ENCODE results near the gene DIS3L2. TPM values are rescaled to one million over a fixed set of nuclear protein-coding genes. Genes with fewer than 3 reads are reported as not detected.

Gene DIS3L2
- total and polyA plus RNA-seq, 2 experiments from 2014 or later, result 35.5 to 50.1 TPM

DNA sequence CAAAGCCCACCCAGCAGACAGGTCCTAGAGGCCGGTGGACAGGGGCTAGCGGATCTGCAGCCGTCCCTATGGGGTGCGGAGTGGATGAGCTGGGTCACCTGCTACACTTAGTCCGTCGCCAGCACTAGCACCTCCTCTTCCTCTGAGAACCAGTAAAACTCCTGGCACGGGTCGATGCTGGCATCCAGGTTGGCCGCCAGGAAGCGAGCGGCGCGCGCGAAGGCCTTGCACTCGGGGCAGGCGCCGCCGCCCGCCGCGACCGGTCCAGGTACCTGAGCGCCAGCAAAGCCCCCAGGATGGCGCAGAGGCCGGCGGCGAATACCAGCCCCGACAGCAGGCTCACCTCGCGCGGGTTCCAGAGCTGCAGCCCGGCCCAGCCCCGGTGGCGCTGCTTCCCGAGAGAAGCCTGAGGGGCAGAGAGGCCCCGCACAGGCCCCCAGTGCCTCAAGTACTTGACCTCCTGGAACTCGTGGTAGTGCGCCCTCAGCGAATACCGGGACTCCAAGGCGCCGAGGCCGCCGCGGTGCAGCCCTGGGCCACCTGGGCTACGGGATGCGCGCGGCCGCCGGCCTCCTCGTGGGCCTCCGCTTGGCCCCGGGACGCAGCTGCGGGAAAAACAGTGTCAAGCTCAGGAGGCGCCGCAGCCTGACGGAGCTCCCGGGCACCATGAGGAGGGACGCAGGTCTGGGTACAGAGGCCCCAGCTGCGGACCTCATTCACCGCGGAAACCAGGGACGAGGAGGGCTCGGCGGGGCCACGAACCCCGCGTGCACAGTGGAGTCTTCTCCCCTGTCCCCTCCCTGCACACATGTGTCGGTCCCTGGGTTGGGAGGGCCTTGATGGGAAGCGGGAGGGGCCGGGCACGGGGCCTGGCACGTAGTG is 389.5 kb downstream of the DIS3L2 start:
- peaks cover 77% of the 10 kb centered on the region for H3K27me3 ChIP-seq
- TF ChIP-seq, protein P1, sequence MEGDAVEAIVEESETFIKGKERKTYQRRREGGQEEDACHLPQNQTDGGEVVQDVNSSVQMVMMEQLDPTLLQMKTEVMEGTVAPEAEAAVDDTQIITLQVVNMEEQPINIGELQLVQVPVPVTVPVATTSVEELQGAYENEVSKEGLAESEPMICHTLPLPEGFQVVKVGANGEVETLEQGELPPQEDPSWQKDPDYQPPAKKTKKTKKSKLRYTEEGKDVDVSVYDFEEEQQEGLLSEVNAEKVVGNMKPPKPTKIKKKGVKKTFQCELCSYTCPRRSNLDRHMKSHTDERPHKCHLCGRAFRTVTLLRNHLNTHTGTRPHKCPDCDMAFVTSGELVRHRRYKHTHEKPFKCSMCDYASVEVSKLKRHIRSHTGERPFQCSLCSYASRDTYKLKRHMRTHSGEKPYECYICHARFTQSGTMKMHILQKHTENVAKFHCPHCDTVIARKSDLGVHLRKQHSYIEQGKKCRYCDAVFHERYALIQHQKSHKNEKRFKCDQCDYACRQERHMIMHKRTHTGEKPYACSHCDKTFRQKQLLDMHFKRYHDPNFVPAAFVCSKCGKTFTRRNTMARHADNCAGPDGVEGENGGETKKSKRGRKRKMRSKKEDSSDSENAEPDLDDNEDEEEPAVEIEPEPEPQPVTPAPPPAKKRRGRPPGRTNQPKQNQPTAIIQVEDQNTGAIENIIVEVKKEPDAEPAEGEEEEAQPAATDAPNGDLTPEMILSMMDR (IDR thresholded peaks at IDR 0.05; ENCODE audit: low read depth, low read length), result no peak

DNA sequence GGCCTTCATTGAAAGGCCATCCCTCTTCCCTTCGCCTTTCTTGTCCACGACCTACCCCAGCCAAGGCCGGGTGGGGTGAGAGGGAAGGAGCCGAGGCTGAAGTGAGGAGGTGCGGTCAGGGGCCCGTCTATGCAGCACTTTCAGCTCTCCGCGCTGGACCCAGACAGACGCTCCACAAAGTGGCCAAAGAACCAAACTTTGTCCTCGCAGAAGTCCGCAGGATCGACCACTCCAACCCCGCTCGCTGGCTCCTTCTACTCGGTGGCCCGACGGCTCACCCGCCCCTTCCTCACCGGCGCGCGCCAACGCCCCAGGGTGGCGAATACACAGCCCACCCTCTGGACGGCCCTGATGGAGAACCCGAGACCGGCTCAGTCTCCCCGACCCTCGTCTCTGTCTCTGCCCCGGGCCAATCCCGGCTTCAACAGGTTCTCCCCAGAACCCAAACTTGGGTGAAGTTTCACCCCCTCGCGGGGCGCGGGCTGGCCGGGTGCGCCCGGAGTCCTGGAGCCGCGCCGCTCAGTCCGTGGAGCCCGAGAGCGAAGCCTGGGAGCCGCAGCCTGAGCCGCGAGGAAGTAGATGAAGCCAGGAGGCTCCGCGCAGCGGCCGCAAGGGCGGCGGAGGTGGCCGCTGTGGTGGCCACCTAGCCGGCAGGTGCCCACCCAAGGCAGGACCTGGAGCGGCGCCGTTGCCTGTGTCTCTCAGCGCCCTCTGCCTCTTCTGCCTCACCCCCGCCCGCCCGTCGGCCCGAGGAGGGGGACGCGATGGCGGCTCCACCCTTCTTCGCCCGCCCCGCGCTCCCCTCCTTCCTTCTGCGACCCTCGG is 390.4 kb downstream of the DIS3L2 start:
- H3K27me3 ChIP-seq, result peaks cover 75% of the 10 kb centered on the region
- no peaks in the 10 kb centered on the region for H3K4me1 ChIP-seq (ENCODE audit: low read depth)
- DNase-seq (ENCODE audit: low read depth in 1 of 2, low spot score in 1 of 2), result no peak
- H3K36me3 ChIP-seq, result no peaks in the 10 kb centered on the region
- H3K9me3 ChIP-seq (ENCODE audit: low read depth), result no peaks in the 10 kb centered on the region
- H3K4me3 ChIP-seq, result no peak overlapping the region
- H3K27ac ChIP-seq, result no peak overlapping the region
- TF ChIP-seq, protein P1 (IDR thresholded peaks at IDR 0.05; ENCODE audit: low read depth, low read length), result no peak

More for the DNA sequence above, 389.5 kb downstream of the DIS3L2 start:
- DNase-seq (ENCODE audit: low read depth in 1 of 2, low spot score in 1 of 2), result peak in 1 of 2 donors; percentile 33
- H3K36me3 ChIP-seq, result no peaks in the 10 kb centered on the region
- no peak overlapping the region for H3K27ac ChIP-seq
- no peaks in the 10 kb centered on the region for H3K4me1 ChIP-seq (ENCODE audit: low read depth)
- no peak overlapping the region for H3K4me3 ChIP-seq
- no peaks in the 10 kb centered on the region for H3K9me3 ChIP-seq (ENCODE audit: low read depth)

DNA sequence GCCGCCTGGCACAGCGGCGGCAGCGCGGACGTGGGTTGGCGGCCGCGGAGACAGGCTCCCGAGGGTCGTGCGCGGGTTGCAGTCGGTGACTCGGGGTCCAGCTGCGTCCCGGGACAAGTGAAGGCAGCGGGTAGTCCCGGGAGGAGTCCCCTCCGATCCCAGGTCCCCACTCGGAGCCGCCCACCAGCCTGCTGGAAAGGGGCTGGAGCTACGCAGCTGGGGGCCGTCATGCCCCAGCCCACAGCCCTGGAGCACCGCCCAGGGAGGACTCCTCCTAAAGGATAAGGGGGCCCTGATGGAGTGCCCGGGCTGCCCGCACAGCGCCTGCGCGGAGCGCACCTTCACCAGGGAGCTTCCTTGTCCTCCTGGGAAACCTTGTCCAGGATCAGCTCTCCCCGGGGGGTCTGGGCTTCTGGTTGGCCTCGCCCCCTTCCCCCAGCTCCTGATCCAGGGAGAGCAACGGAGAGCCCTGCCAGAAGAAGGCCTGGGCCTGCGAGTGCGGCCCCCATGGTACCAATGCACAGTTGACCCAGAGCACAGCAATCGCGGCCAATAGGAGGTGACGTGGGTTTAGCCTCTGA is 391.1 kb downstream of the DIS3L2 start:
- DNase-seq (ENCODE audit: low read depth in 1 of 2, low spot score in 1 of 2), result no peak
- Histone ChIP-seq H3K36me3 (no peaks in the 10 kb centered on the region), H3K4me3 (no peak overlapping the region), H3K27me3 (peaks cover 68% of the 10 kb centered on the region), H3K4me1 (ENCODE audit: low read depth) (no peaks in the 10 kb centered on the region), H3K27ac (no peak overlapping the region), H3K9me3 (ENCODE audit: low read depth) (no peaks in the 10 kb centered on the region)
- TF ChIP-seq, protein P1 (IDR thresholded peaks at IDR 0.05; ENCODE audit: low read depth, low read length), result no peak

DNA sequence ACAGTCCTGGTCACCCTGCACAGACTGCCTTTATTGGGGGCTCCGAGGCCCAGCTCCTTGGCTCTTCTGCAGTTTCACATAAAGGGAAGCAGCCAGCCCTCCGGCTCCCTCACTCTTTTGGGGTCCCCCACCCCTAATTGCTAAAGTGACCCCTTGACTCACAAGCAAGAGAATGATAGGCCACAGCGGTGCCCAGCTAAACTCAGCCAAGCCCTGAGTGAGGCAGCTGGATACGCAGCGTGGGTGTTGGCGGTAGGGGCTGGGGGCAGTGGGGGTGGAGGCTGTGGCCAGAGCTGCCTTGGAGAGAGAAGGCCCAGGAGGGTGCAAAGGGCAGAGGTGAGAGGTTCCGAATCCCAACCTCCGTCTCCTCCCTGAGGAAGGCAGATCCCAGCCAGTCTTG is 391.6 kb downstream of the DIS3L2 start:
- H3K36me3 ChIP-seq, result no peaks in the 10 kb centered on the region
- H3K4me3 ChIP-seq, result no peak overlapping the region
- no peak for DNase-seq (ENCODE audit: low read depth in 1 of 2, low spot score in 1 of 2)
- H3K27ac ChIP-seq, result no peak overlapping the region
- TF ChIP-seq, protein P1 (IDR thresholded peaks at IDR 0.05; ENCODE audit: low read depth, low read length), result no peak
- H3K27me3 ChIP-seq, result peaks cover 63% of the 10 kb centered on the region
- H3K4me1 ChIP-seq (ENCODE audit: low read depth), result no peaks in the 10 kb centered on the region
- H3K9me3 ChIP-seq (ENCODE audit: low read depth), result no peaks in the 10 kb centered on the region

DNA sequence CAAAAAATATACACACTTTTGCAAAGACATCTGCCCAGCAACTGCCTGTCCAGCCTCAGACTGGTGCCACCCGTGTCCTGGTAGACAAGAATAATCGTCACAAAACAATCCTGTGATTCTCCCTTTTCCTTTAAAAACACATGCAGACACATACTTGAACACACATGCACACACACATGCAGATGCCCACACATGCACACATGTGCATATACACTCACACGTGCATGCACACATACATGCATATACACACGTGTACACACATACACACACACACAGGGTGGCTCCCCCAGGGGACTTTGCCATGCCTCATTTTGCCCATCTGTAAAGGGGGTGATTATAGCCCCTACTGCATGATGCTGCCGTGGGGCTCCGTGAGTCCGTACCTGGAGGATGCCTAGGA is 392.1 kb downstream of the DIS3L2 start:
- DNase-seq (ENCODE audit: low read depth in 1 of 2, low spot score in 1 of 2), result no peak
- no peaks in the 10 kb centered on the region for H3K36me3 ChIP-seq
- no peak overlapping the region for H3K4me3 ChIP-seq
- H3K27me3 ChIP-seq, result peaks cover 57% of the 10 kb centered on the region
- H3K9me3 ChIP-seq (ENCODE audit: low read depth), result no peaks in the 10 kb centered on the region
- TF ChIP-seq, protein P1 (IDR thresholded peaks at IDR 0.05; ENCODE audit: low read depth, low read length), result no peak
- no peaks in the 10 kb centered on the region for H3K4me1 ChIP-seq (ENCODE audit: low read depth)
- H3K27ac ChIP-seq, result no peak overlapping the region

Measured in cardiac muscle cell (in vitro differentiated cells and primary cell).